ENCODE measurements around the gene SRSF1. TPM values are rescaled to one million over a fixed set of nuclear protein-coding genes. Genes with fewer than 3 reads are reported as not detected.
"Not testable (repeated sequence)": the region's sequence is repeated elsewhere in the genome, so short reads cannot be mapped to it uniquely, and the experiment has no call there.

The SRSF1 gene
- total RNA-seq, 1 donor from 2014 or later = 306 TPM

- no peak for TF ChIP-seq CTCF (conservative IDR thresholded peaks at IDR 0.05)
- H3K27ac Mint-ChIP-seq = no peak overlapping the region
These were observed 43.9 kb downstream of the SRSF1 start for GRCh38 chr17:57963149-57963511.

GRCh38 chr17:57962279-57963148, 44.5 kb downstream of the SRSF1 start:
- H3K27ac Mint-ChIP-seq = no peak overlapping the region
- peaks cover 9% of the 10 kb centered on the region for H3K4me1 Mint-ChIP-seq (ENCODE audit: unreplicated experiment)
- no peak for TF ChIP-seq CTCF (conservative IDR thresholded peaks at IDR 0.05)
- no peak overlapping the region for H3K4me3 Mint-ChIP-seq
- DNase-seq (ENCODE audit: extremely low spot score, unreplicated experiment) = peak; percentile 43
- H3K36me3 Mint-ChIP-seq = no peaks in the 10 kb centered on the region
- no peaks in the 10 kb centered on the region for H3K9me3 Mint-ChIP-seq
- no peaks in the 10 kb centered on the region for H3K27me3 Mint-ChIP-seq

More at GRCh38 chr17:57963149-57963511, 43.9 kb downstream of the SRSF1 start:
- H3K9me3 Mint-ChIP-seq = no peaks in the 10 kb centered on the region
- H3K27me3 Mint-ChIP-seq = no peaks in the 10 kb centered on the region
- no peak for DNase-seq (ENCODE audit: extremely low spot score, unreplicated experiment)
- peaks cover 4% of the 10 kb centered on the region for H3K4me1 Mint-ChIP-seq (ENCODE audit: unreplicated experiment)
- H3K4me3 Mint-ChIP-seq = no peak overlapping the region
- H3K36me3 Mint-ChIP-seq = no peaks in the 10 kb centered on the region

GRCh38 chr17:57959929-57960328, 47.1 kb downstream of the SRSF1 start:
- peak; percentile 29 for DNase-seq (ENCODE audit: extremely low spot score, unreplicated experiment)
- Mint-ChIP-seq H3K36me3 (no peaks in the 10 kb centered on the region), H3K27ac (no peak overlapping the region), H3K9me3 (no peaks in the 10 kb centered on the region), H3K4me3 (no peak overlapping the region), H3K27me3 (peaks cover 3% of the 10 kb centered on the region), H3K4me1 (ENCODE audit: unreplicated experiment) (peaks cover 22% of the 10 kb centered on the region)
- no peak for TF ChIP-seq CTCF (conservative IDR thresholded peaks at IDR 0.05)

GRCh38 chr17:57958391-57958790, 48.7 kb downstream of the SRSF1 start:
- not testable (repeated sequence) for H3K27me3 Mint-ChIP-seq, H3K27ac Mint-ChIP-seq

GRCh38 chr17:57957886-57958285, 49.2 kb downstream of the SRSF1 start:
- H3K4me3 Mint-ChIP-seq = peak overlapping the region; percentile 45
- H3K27me3 Mint-ChIP-seq = peaks cover 3% of the 10 kb centered on the region
- peaks cover 36% of the 10 kb centered on the region for H3K4me1 Mint-ChIP-seq (ENCODE audit: unreplicated experiment)
- TF ChIP-seq CTCF (conservative IDR thresholded peaks at IDR 0.05) = no peak
- H3K9me3 Mint-ChIP-seq = no peaks in the 10 kb centered on the region
- peaks cover 3% of the 10 kb centered on the region for H3K36me3 Mint-ChIP-seq
- DNase-seq (ENCODE audit: extremely low spot score, unreplicated experiment) = no peak
- peak overlapping the region; percentile 14 for H3K27ac Mint-ChIP-seq

More at GRCh38 chr17:57958391-57958790, 48.7 kb downstream of the SRSF1 start:
- not testable (repeated sequence) for DNase-seq (ENCODE audit: extremely low spot score, unreplicated experiment); H3K9me3 Mint-ChIP-seq; H3K36me3 Mint-ChIP-seq; H3K4me3 Mint-ChIP-seq
- peaks cover 31% of the 10 kb centered on the region for H3K4me1 Mint-ChIP-seq (ENCODE audit: unreplicated experiment)

- no peaks in the 10 kb centered on the region for H3K9me3 Mint-ChIP-seq
- H3K27me3 Mint-ChIP-seq = peaks cover 3% of the 10 kb centered on the region
- H3K4me3 Mint-ChIP-seq = peak overlapping the region; percentile 45
- peaks cover 42% of the 10 kb centered on the region for H3K4me1 Mint-ChIP-seq (ENCODE audit: unreplicated experiment)
- H3K36me3 Mint-ChIP-seq = peaks cover 3% of the 10 kb centered on the region
- H3K27ac Mint-ChIP-seq = peak overlapping the region; percentile 14
- no peak for DNase-seq (ENCODE audit: extremely low spot score, unreplicated experiment)
- no peak for TF ChIP-seq CTCF (conservative IDR thresholded peaks at IDR 0.05)
These were observed 49.8 kb downstream of the SRSF1 start for GRCh38 chr17:57957120-57957850.

All from type B pancreatic cell (in vitro differentiated cells).